Measurements from ENCODE around the gene PAOX. TPM values are rescaled to one million over a fixed set of nuclear protein-coding genes. Genes with fewer than 3 reads are reported as not detected.

Gene PAOX
- total and polyA plus RNA-seq, 5 donors from 2014 or later: 6.7 to 14.3 (median 10.2) TPM

- Histone ChIP-seq H3K27me3 (ENCODE audit: control insufficient read depth, insufficient read depth, low read length) (peaks cover 2% of the 10 kb centered on the region), H3K9me3 (ENCODE audit: control insufficient read depth in 2 of 2, low read length in 2 of 2) (no peaks in the 10 kb centered on the region), H3K4me3 (ENCODE audit: low read depth, low read length) (no peak overlapping the region), H3K4me1 (ENCODE audit: control insufficient read depth, insufficient read depth, low read length, poor library complexity, severe bottlenecking) (no peaks in the 10 kb centered on the region), H3K27ac (ENCODE audit: insufficient read depth, low read length, poor library complexity, severe bottlenecking) (no peak overlapping the region), H3K36me3 (ENCODE audit: control insufficient read depth, insufficient read depth, low read length) (no peaks in the 10 kb centered on the region)
- Mint-ChIP-seq H3K4me3 (no peak overlapping the region), H3K27me3 (peaks cover 10% of the 10 kb centered on the region), H3K36me3 (no peaks in the 10 kb centered on the region), H3K4me1 (peaks cover 0 to 3% (median 1%) of the 10 kb centered on the region in 4 donors), H3K9me3 (peaks cover 0 to 2% (median 0%) of the 10 kb centered on the region in 7 donors), H3K27ac (no peak overlapping the region)
- ATAC-seq (ENCODE audit: low read depth in 2 of 2): no peak
- DNase-seq: no peak
Observed at GRCh38 chr10:133344236-133344635, 34.8 kb upstream of the PAOX start.

GRCh38 chr10:133346413-133346812 lies 32.6 kb upstream of the PAOX start:
- H3K36me3 Mint-ChIP-seq: no peaks in the 10 kb centered on the region
- Histone ChIP-seq H3K36me3 (ENCODE audit: control insufficient read depth, insufficient read depth, low read length) (no peaks in the 10 kb centered on the region), H3K9me3 (ENCODE audit: control insufficient read depth in 2 of 2, low read length in 2 of 2) (no peaks in the 10 kb centered on the region), H3K4me3 (ENCODE audit: low read depth, low read length) (no peak overlapping the region), H3K27me3 (ENCODE audit: control insufficient read depth, insufficient read depth, low read length) (peaks cover 2% of the 10 kb centered on the region), H3K27ac (ENCODE audit: insufficient read depth, low read length, poor library complexity, severe bottlenecking) (no peak overlapping the region), H3K4me1 (ENCODE audit: control insufficient read depth, insufficient read depth, low read length, poor library complexity, severe bottlenecking) (no peaks in the 10 kb centered on the region)
- H3K9me3 Mint-ChIP-seq: peaks cover 0 to 2% (median 0%) of the 10 kb centered on the region in 7 donors
- no peak overlapping the region for H3K27ac Mint-ChIP-seq
- H3K27me3 Mint-ChIP-seq: peaks cover 6% of the 10 kb centered on the region
- H3K4me3 Mint-ChIP-seq: no peak overlapping the region
- ATAC-seq (ENCODE audit: low read depth in 2 of 2): no peak
- H3K4me1 Mint-ChIP-seq: peaks cover 0 to 4% (median 2%) of the 10 kb centered on the region in 4 donors
- no peak for DNase-seq

GRCh38 chr10:133347710-133348517 lies 31.1 kb upstream of the PAOX start:
- Mint-ChIP-seq H3K36me3 (no peaks in the 10 kb centered on the region), H3K27me3 (peaks cover 10% of the 10 kb centered on the region), H3K4me3 (no peak overlapping the region), H3K4me1 (peaks cover 0 to 4% (median 2%) of the 10 kb centered on the region in 4 donors), H3K27ac (no peak overlapping the region), H3K9me3 (peaks cover 0 to 2% (median 0%) of the 10 kb centered on the region in 7 donors)
- Histone ChIP-seq H3K4me1 (ENCODE audit: control insufficient read depth, insufficient read depth, low read length, poor library complexity, severe bottlenecking) (no peaks in the 10 kb centered on the region), H3K36me3 (ENCODE audit: control insufficient read depth, insufficient read depth, low read length) (no peaks in the 10 kb centered on the region), H3K9me3 (ENCODE audit: control insufficient read depth in 2 of 2, low read length in 2 of 2) (no peaks in the 10 kb centered on the region), H3K27ac (ENCODE audit: insufficient read depth, low read length, poor library complexity, severe bottlenecking) (no peak overlapping the region), H3K27me3 (ENCODE audit: control insufficient read depth, insufficient read depth, low read length) (peaks cover 2% of the 10 kb centered on the region), H3K4me3 (ENCODE audit: low read depth, low read length) (no peak overlapping the region)
- DNase-seq (no peak), ATAC-seq (ENCODE audit: low read depth in 2 of 2) (no peak)

- no peaks in the 10 kb centered on the region for H3K36me3 Mint-ChIP-seq
- DNase-seq (no peak), ATAC-seq (ENCODE audit: low read depth in 2 of 2) (no peak)
- H3K27ac Mint-ChIP-seq: peak overlapping the region in 1 of 3 donors; percentile 80
- peaks cover 2% of the 10 kb centered on the region for H3K27me3 ChIP-seq (ENCODE audit: control insufficient read depth, insufficient read depth, low read length)
- peaks cover 10% of the 10 kb centered on the region for H3K27me3 Mint-ChIP-seq
- no peaks in the 10 kb centered on the region for H3K9me3 ChIP-seq (ENCODE audit: control insufficient read depth in 2 of 2, low read length in 2 of 2)
- no peaks in the 10 kb centered on the region for H3K4me1 ChIP-seq (ENCODE audit: control insufficient read depth, insufficient read depth, low read length, poor library complexity, severe bottlenecking)
- no peak overlapping the region for H3K4me3 Mint-ChIP-seq
- H3K4me3 ChIP-seq (ENCODE audit: low read depth, low read length): no peak overlapping the region
- no peak overlapping the region for H3K27ac ChIP-seq (ENCODE audit: insufficient read depth, low read length, poor library complexity, severe bottlenecking)
- peaks cover 0 to 2% (median 0%) of the 10 kb centered on the region in 7 donors for H3K9me3 Mint-ChIP-seq
- no peaks in the 10 kb centered on the region for H3K36me3 ChIP-seq (ENCODE audit: control insufficient read depth, insufficient read depth, low read length)
- H3K4me1 Mint-ChIP-seq: peaks cover 0 to 4% (median 2%) of the 10 kb centered on the region in 4 donors
Observed at GRCh38 chr10:133349160-133349568, 29.9 kb upstream of the PAOX start.

GRCh38 chr10:133349577-133350011 lies 29.5 kb upstream of the PAOX start:
- H3K27me3 Mint-ChIP-seq: peaks cover 10% of the 10 kb centered on the region
- H3K27ac Mint-ChIP-seq: peak overlapping the region in 1 of 3 donors; percentile 80
- no peaks in the 10 kb centered on the region for H3K36me3 Mint-ChIP-seq
- no peaks in the 10 kb centered on the region for H3K9me3 ChIP-seq (ENCODE audit: control insufficient read depth in 2 of 2, low read length in 2 of 2)
- H3K27me3 ChIP-seq (ENCODE audit: control insufficient read depth, insufficient read depth, low read length): no peaks in the 10 kb centered on the region
- DNase-seq (no peak), ATAC-seq (ENCODE audit: low read depth in 2 of 2) (no peak)
- H3K4me1 Mint-ChIP-seq: peaks cover 0 to 4% (median 2%) of the 10 kb centered on the region in 4 donors
- no peaks in the 10 kb centered on the region for H3K36me3 ChIP-seq (ENCODE audit: control insufficient read depth, insufficient read depth, low read length)
- no peak overlapping the region for H3K4me3 ChIP-seq (ENCODE audit: low read depth, low read length)
- H3K4me1 ChIP-seq (ENCODE audit: control insufficient read depth, insufficient read depth, low read length, poor library complexity, severe bottlenecking): no peaks in the 10 kb centered on the region
- H3K27ac ChIP-seq (ENCODE audit: insufficient read depth, low read length, poor library complexity, severe bottlenecking): no peak overlapping the region
- peaks cover 0 to 2% (median 0%) of the 10 kb centered on the region in 7 donors for H3K9me3 Mint-ChIP-seq
- H3K4me3 Mint-ChIP-seq: no peak overlapping the region

- peaks cover 0 to 2% (median 0%) of the 10 kb centered on the region in 7 donors for H3K9me3 Mint-ChIP-seq
- H3K36me3 Mint-ChIP-seq: no peaks in the 10 kb centered on the region
Observed at GRCh38 chr10:133350283-133350949, 28.6 kb upstream of the PAOX start.

GRCh38 chr10:133350950-133351329 lies 28.1 kb upstream of the PAOX start:
- Histone ChIP-seq H3K27ac (ENCODE audit: insufficient read depth, low read length, poor library complexity, severe bottlenecking) (no peak overlapping the region), H3K9me3 (ENCODE audit: control insufficient read depth in 2 of 2, low read length in 2 of 2) (no peaks in the 10 kb centered on the region), H3K4me3 (ENCODE audit: low read depth, low read length) (no peak overlapping the region), H3K27me3 (ENCODE audit: control insufficient read depth, insufficient read depth, low read length) (no peaks in the 10 kb centered on the region), H3K4me1 (ENCODE audit: control insufficient read depth, insufficient read depth, low read length, poor library complexity, severe bottlenecking) (peaks cover under 1% of the 10 kb centered on the region), H3K36me3 (ENCODE audit: control insufficient read depth, insufficient read depth, low read length) (no peaks in the 10 kb centered on the region)
- no peaks in the 10 kb centered on the region for H3K36me3 Mint-ChIP-seq
- H3K9me3 Mint-ChIP-seq: peaks cover 0 to 2% (median 0%) of the 10 kb centered on the region in 7 donors
- H3K27ac Mint-ChIP-seq: no peak overlapping the region
- peaks cover 4% of the 10 kb centered on the region for H3K27me3 Mint-ChIP-seq
- no peak for DNase-seq
- H3K4me3 Mint-ChIP-seq: no peak overlapping the region
- peaks cover 0 to 4% (median 2%) of the 10 kb centered on the region in 4 donors for H3K4me1 Mint-ChIP-seq
- ATAC-seq (ENCODE audit: low read depth in 2 of 2): no peak

More at GRCh38 chr10:133350283-133350949, 28.6 kb upstream of the PAOX start:
- Mint-ChIP-seq H3K4me3 (peak overlapping the region in 1 of 4 donors; percentile 54), H3K27me3 (peaks cover 9% of the 10 kb centered on the region), H3K27ac (no peak overlapping the region), H3K4me1 (peaks cover 0 to 4% (median 2%) of the 10 kb centered on the region in 4 donors)
- ATAC-seq (ENCODE audit: low read depth in 2 of 2): no peak
- Histone ChIP-seq H3K4me3 (ENCODE audit: low read depth, low read length) (no peak overlapping the region), H3K27me3 (ENCODE audit: control insufficient read depth, insufficient read depth, low read length) (no peaks in the 10 kb centered on the region), H3K4me1 (ENCODE audit: control insufficient read depth, insufficient read depth, low read length, poor library complexity, severe bottlenecking) (no peaks in the 10 kb centered on the region), H3K9me3 (ENCODE audit: control insufficient read depth in 2 of 2, low read length in 2 of 2) (no peaks in the 10 kb centered on the region), H3K36me3 (ENCODE audit: control insufficient read depth, insufficient read depth, low read length) (no peaks in the 10 kb centered on the region), H3K27ac (ENCODE audit: insufficient read depth, low read length, poor library complexity, severe bottlenecking) (no peak overlapping the region)
- no peak for DNase-seq

Data from CD4-positive, CD25-positive, alpha-beta regulatory T cell (primary cell).